ENCODE data around the gene PICALM. TPM values are rescaled to one million over a fixed set of nuclear protein-coding genes. Genes with fewer than 3 reads are reported as not detected.

Gene PICALM
- total and polyA plus RNA-seq, 10 of the 15 experiments (the other 5 are each of a cell fraction or from before 2014, with no cell fraction given) = 4.3 to 150 (median 41.8) TPM

- TF ChIP-seq, protein P1, sequence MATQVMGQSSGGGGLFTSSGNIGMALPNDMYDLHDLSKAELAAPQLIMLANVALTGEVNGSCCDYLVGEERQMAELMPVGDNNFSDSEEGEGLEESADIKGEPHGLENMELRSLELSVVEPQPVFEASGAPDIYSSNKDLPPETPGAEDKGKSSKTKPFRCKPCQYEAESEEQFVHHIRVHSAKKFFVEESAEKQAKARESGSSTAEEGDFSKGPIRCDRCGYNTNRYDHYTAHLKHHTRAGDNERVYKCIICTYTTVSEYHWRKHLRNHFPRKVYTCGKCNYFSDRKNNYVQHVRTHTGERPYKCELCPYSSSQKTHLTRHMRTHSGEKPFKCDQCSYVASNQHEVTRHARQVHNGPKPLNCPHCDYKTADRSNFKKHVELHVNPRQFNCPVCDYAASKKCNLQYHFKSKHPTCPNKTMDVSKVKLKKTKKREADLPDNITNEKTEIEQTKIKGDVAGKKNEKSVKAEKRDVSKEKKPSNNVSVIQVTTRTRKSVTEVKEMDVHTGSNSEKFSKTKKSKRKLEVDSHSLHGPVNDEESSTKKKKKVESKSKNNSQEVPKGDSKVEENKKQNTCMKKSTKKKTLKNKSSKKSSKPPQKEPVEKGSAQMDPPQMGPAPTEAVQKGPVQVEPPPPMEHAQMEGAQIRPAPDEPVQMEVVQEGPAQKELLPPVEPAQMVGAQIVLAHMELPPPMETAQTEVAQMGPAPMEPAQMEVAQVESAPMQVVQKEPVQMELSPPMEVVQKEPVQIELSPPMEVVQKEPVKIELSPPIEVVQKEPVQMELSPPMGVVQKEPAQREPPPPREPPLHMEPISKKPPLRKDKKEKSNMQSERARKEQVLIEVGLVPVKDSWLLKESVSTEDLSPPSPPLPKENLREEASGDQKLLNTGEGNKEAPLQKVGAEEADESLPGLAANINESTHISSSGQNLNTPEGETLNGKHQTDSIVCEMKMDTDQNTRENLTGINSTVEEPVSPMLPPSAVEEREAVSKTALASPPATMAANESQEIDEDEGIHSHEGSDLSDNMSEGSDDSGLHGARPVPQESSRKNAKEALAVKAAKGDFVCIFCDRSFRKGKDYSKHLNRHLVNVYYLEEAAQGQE (IDR thresholded peaks at IDR 0.05; ENCODE audit: low read depth, low read length) = no peak
- TF ChIP-seq CHD4 (IDR thresholded peaks at IDR 0.05) = no peak
- no peak for TF ChIP-seq NR2F1 (conservative IDR thresholded peaks at IDR 0.05)
- TF ChIP-seq, protein P2, sequence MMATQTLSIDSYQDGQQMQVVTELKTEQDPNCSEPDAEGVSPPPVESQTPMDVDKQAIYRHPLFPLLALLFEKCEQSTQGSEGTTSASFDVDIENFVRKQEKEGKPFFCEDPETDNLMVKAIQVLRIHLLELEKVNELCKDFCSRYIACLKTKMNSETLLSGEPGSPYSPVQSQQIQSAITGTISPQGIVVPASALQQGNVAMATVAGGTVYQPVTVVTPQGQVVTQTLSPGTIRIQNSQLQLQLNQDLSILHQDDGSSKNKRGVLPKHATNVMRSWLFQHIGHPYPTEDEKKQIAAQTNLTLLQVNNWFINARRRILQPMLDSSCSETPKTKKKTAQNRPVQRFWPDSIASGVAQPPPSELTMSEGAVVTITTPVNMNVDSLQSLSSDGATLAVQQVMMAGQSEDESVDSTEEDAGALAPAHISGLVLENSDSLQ (IDR thresholded peaks at IDR 0.05) = no peak
- no peak for TF ChIP-seq ZNF24 (IDR thresholded peaks at IDR 0.05)
- no peak for TF ChIP-seq SPI1 (IDR thresholded peaks at IDR 0.05; ENCODE audit: borderline replicate concordance, insufficient read depth, low read depth, low read length)
- no peak for TF ChIP-seq WRNIP1 (IDR thresholded peaks at IDR 0.05; ENCODE audit: borderline replicate concordance, low read depth, low read length)
- no peak for TF ChIP-seq ZNF274 (IDR thresholded peaks at IDR 0.05; ENCODE audit: insufficient read depth, insufficient read length)
- no peak for TF ChIP-seq TCF7 (IDR thresholded peaks at IDR 0.05; ENCODE audit: borderline replicate concordance)
- TF ChIP-seq POLR2AphosphoS2 (IDR thresholded peaks at IDR 0.05; ENCODE audit: low read depth, low read length) = peak; percentile 52; the same call in 1 of the 2 replicates
- TF ChIP-seq BCL11A (IDR thresholded peaks at IDR 0.05; ENCODE audit: low read depth, low read length) = no peak
- TF ChIP-seq BHLHE40 (IDR thresholded peaks at IDR 0.05; ENCODE audit: borderline replicate concordance in 1 of 2, low read depth in 2 of 2, low read length in 1 of 2) = no peak
- TF ChIP-seq NFXL1 (IDR thresholded peaks at IDR 0.05; ENCODE audit: borderline replicate concordance) = no peak
- peak; percentile 59 for TF ChIP-seq POLR2A (IDR thresholded peaks at IDR 0.05; ENCODE audit: low read depth, low read length)
- TF ChIP-seq POU2F2 (IDR thresholded peaks at IDR 0.05; ENCODE audit: borderline replicate concordance, low read depth, low read length) = no peak
- TF ChIP-seq POLR2AphosphoS5 (IDR thresholded peaks at IDR 0.05; ENCODE audit: low read length) = 0 out of 2 replicates have a peak, but pooled peaks have one; percentile 21
- TF ChIP-seq, protein P3, sequence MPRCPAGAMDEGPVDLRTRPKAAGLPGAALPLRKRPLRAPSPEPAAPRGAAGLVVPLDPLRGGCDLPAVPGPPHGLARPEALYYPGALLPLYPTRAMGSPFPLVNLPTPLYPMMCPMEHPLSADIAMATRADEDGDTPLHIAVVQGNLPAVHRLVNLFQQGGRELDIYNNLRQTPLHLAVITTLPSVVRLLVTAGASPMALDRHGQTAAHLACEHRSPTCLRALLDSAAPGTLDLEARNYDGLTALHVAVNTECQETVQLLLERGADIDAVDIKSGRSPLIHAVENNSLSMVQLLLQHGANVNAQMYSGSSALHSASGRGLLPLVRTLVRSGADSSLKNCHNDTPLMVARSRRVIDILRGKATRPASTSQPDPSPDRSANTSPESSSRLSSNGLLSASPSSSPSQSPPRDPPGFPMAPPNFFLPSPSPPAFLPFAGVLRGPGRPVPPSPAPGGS (IDR thresholded peaks at IDR 0.05; ENCODE audit: borderline replicate concordance, insufficient read depth, low read depth, low read length, poor library complexity, severe bottlenecking) = peak; percentile 20
- TF ChIP-seq, protein P4, sequence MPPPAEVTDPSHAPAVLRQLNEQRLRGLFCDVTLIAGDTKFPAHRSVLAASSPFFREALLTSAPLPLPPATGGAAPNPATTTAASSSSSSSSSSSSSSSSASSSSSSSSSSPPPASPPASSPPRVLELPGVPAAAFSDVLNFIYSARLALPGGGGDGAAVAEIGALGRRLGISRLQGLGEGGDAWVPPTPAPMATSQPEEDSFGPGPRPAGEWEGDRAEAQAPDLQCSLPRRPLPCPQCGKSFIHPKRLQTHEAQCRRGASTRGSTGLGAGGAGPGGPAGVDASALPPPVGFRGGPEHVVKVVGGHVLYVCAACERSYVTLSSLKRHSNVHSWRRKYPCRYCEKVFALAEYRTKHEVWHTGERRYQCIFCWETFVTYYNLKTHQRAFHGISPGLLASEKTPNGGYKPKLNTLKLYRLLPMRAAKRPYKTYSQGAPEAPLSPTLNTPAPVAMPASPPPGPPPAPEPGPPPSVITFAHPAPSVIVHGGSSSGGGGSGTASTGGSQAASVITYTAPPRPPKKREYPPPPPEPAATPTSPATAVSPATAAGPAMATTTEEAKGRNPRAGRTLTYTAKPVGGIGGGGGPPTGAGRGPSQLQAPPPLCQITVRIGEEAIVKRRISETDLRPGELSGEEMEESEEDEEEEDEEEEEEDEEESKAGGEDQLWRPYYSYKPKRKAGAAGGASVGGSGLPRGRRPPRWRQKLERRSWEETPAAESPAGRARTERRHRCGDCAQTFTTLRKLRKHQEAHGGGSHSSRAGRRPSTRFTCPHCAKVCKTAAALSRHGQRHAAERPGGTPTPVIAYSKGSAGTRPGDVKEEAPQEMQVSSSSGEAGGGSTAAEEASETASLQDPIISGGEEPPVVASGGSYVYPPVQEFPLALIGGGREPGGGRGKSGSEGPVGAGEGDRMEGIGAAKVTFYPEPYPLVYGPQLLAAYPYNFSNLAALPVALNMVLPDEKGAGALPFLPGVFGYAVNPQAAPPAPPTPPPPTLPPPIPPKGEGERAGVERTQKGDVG (CRISPR knock-in tag; IDR thresholded peaks at IDR 0.05) = no peak
- no peak for TF ChIP-seq HSF1 (IDR thresholded peaks at IDR 0.05; ENCODE audit: low read depth, low read length)
Observed at GRCh38 chr11:85951049-85951405, 117.9 kb downstream of the PICALM start (continued).

All from GM12878 (cell line).